HG02588 (cell line): Measurements from ENCODE around the gene GRAP2.
"Not testable (repeated sequence)": the region's sequence is repeated elsewhere in the genome, so short reads cannot be mapped to it uniquely, and the experiment has no call there.

ENCODE experiments used
- ATAC-seq: cut with Tn5 transposase; IDR thresholded peaks from one replicate; pipeline ENCODE4 v1.9.1; 2021; ENCODE audit warnings: mild to moderate bottlenecking, moderate library complexity; ENCODE audit not compliant: unreplicated experiment

Gene GRAP2

GRCh38 chr22:39900306-39901227, at the start of gene GRAP2:
Gene GRAP2 (plus strand): TSS chr22:39901084. CDS start chr22:39947107, 46,023 bp downstream.
- peak; percentile 61 for ATAC-seq

DNA sequence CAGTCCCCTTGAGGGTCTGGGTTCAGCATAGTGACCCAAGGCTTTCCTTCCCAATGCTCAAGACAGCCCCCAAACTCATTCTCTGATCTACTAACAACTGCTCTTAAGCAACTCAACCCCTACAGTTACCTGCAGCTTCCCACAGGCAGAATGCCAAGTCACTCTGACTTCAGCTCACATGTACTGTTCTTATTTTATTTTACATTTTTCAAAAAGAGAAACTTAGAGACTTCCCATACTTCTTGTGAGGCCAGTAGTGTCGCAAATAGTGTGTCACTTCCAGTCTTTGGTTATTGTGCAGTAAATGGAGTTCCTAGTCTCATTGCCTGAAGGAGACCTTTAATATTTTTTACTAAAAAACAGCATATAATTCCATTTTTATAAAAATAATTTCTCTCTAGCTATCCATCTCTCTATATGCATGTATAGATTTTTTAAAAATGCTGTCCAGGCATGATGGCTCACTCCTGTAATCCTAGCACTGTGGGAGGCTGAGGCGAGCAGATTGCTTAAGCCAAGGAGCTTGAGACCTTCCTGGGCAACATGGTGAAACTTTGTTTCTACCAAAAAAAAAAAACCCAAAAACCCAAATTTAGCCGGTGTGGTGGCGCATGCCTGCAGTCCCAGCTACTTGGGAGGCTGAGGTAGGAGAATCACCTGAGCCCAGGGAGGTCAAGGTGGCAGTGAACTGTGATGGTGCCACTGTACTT, 49.1 kb upstream of the GRAP2 start:
- no peak for ATAC-seq

- ATAC-seq = no peak
Measured at GRCh38 chr22:39852799-39853198, 48.1 kb upstream of the GRAP2 start.

- no peak for ATAC-seq
Measured at GRCh38 chr22:39856588-39856987, 44.3 kb upstream of the GRAP2 start.

- ATAC-seq = no peak
Measured at GRCh38 chr22:39859903-39860588, 40.8 kb upstream of the GRAP2 start.

GRCh38 chr22:39868741-39869140, 32.1 kb upstream of the GRAP2 start:
- no peak for ATAC-seq

DNA sequence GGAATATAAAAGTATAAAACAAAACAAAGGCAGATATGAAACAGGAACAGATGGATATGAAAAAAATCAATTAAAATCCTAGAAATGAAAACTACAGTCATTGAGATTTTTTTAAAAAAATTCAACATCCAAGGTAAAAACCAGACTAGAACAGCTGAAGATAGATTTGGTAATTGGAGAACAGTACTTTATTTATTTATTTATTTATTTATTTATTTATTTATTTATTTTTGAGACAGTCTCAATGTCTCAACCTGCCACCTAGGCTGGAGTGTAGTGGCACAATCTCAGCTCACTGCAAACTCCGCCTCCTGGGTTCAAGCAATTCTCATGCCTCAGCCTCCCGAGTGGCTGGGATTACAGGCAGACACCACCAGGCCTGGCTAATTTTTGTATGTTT, 31.1 kb upstream of the GRAP2 start:
- not testable (repeated sequence) for ATAC-seq

- ATAC-seq = no peak
Measured at GRCh38 chr22:39871008-39871798, 29.7 kb upstream of the GRAP2 start.

DNA sequence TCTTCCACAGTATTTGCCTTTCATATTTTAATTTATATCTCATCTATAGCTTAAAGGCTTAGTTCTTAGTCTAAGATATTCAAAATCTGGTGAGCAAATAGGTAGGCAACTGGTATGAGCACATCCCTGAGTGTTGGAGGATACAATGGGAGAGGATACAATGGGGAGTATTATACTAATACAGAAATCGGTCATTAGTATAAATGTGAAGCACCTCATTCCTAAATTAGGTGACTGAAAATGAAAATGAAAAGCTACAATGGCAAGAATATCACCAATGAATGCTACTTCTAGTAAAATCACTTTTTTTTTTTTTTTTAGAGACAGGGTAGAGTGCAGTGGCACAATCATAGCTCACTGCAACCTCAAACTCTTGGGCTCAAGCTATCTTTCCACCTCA, 28.3 kb upstream of the GRAP2 start:
- no peak for ATAC-seq

GRCh38 chr22:39873965-39874364, 26.9 kb upstream of the GRAP2 start:
- no peak for ATAC-seq

DNA sequence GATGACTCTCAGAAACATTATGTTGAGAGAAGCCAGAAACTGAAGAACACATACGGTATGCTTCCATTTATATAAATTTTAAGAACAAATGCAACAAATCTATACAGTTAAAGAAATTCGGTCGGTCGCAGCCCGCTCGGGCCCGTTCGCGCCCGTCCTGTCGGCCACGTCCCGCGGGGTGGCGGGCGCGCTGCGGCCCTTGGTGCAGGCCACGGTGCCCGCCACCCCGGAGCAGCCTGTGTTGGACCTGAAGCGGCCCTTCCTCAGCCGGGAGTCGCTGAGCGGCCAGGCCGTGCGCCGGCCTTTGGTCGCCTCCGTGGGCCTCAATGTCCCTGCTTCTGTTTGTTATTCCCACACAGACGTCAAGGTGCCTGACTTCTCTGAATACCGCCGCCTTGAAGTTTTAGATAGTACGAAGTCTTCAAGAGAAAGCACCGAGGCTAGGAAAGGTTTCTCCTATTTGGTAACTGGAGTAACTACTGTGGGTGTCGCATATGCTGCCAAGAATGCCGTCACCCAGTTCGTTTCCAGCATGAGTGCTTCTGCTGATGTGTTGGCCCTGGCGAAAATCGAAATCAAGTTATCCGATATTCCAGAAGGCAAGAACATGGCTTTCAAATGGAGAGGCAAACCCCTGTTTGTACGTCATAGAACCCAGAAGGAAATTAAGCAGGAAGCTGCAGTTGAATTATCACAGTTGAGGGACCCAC, 25.6 kb upstream of the GRAP2 start:
- ATAC-seq = not testable (repeated sequence)

- no peak for ATAC-seq
Measured at GRCh38 chr22:39877079-39877845, 23.6 kb upstream of the GRAP2 start.

- ATAC-seq = no peak
Measured at GRCh38 chr22:39880722-39881121, 20.2 kb upstream of the GRAP2 start.

- ATAC-seq = no peak
Measured at GRCh38 chr22:39883057-39883456, 17.8 kb upstream of the GRAP2 start.

DNA sequence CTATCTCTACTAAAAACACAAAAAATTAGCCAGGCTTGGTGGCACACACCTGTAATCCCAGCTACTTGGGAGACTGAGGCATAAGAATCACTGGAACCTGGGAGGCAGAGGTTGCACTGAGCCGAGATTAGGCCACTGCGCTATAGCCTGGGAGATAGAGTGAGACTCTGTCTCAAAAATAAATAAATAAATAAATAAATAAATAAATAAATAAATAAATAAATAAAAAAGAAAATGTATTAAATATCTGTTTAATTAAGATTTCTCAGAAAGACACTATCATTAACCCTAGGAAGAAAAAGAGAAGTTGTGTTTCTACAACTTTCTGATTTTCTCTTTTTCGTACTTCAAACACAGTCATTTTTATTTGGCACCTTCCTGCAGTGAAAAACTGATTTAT, 11.0 kb upstream of the GRAP2 start:
- ATAC-seq = not testable (repeated sequence)

DNA sequence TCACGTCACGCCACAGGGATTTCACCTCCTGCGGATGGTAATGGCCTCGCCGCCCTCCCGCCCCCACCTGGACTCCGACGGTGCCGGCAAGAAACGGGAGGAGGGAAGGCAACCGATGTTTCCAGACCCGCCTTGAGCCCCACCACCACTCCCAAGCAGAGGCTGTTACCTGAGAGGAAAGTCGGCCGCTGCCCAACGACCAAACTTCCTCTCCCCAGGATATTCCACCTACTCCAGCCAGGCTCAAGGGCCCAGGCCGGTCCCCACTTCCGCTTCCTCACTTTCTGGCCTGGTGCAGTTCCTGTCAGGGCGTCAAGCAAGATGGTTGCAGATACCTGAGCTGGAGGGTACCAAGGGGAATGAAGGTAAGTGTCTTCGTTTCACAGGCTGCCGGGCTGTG, 7.4 kb upstream of the GRAP2 start, which contains the start of gene ENTHD1:
Gene ENTHD1 (minus strand): TSS at position 235 of the 400 bp plus-strand sequence. CDS start 6,012 bp downstream, outside the sequence.
- no peak for ATAC-seq

- no peak for ATAC-seq
Measured at GRCh38 chr22:39894554-39895092, 6.3 kb upstream of the GRAP2 start.

DNA sequence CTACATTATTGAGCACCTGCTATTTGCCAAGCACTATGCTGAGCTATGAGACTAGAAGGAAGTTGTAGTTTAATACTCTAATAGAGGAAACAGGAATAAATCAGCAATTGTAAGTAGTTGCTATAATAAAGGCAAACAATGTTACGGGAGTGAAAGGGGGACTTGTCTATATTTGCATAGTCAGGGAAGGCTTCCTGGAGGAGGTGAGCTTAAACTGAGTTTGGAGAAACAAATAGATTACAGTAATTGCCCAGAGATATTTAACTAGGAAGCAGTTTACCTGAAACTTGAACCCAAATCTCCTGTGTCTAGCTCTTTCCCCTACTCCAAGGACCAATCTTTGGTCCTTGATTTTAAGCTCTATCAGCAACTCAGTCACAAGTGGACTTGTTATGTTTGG, 5.2 kb upstream of the GRAP2 start:
- ATAC-seq = no peak
